Omental fat pad (tissue), 4 donors: ENCODE measurements around the gene HDAC10. TPM values are rescaled to one million over a fixed set of nuclear protein-coding genes. Genes with fewer than 3 reads are reported as not detected.
A peak's percentile ranks its signal among the peaks of the same experiment; 100 is the strongest.

Experiments
- ATAC-seq: fragments of 150-250 bp; one replicate; pipeline ENCODE4 v1.9.1; 2016; ENCODE audit warnings: mild to moderate bottlenecking, moderate library complexity; ENCODE audit not compliant: low FRiP score
- DNase-seq: peaks from one replicate; pipeline ENCODE4 v3.0.0-alpha.2; 2019; ENCODE audit warnings: low spot score
- total RNA-seq, 4 donors: library from RNA; depleted of rRNA; stranded (reverse); fragments of >200 nt; gene quantifications; one replicate each; pipeline ENCODE4 v1.1.0, GENCODE V29; 2016
- TF ChIP-seq, protein P1 (sequence below), 3 donors: fragments of 450-650 bp; IDR thresholded peaks; one replicate each; pipeline ENCODE4 v1.5.1; 2016 to 2017; ENCODE audit warnings: antibody characterized with exemption in 3 of 3, mild to moderate bottlenecking in 3 of 3, moderate library complexity in 2 of 3

Gene HDAC10
- total RNA-seq, 4 donors from 2014 or later, result 18.4 to 53.8 (median 23.6) TPM

DNA sequence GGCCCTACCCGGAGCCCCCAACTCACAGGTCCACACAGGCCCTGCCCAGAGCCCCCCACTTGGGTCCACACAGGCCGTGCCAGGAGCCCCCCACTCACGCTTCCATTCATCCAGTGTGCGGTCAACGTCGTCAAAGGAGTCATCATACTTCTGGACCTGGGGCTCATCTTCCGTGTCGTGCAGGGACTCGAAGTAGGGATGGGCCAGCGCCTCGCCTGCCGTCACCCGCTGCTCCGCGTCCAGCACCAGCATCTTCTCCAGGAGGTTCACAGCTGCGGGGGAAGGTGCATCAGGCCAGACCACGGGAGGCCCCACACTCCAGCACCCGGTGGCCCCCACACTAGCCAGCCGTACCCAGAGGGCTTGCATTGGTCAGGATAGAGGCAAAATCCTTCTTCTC lies 4.0 kb upstream of the HDAC10 start:
- TF ChIP-seq, protein P1, sequence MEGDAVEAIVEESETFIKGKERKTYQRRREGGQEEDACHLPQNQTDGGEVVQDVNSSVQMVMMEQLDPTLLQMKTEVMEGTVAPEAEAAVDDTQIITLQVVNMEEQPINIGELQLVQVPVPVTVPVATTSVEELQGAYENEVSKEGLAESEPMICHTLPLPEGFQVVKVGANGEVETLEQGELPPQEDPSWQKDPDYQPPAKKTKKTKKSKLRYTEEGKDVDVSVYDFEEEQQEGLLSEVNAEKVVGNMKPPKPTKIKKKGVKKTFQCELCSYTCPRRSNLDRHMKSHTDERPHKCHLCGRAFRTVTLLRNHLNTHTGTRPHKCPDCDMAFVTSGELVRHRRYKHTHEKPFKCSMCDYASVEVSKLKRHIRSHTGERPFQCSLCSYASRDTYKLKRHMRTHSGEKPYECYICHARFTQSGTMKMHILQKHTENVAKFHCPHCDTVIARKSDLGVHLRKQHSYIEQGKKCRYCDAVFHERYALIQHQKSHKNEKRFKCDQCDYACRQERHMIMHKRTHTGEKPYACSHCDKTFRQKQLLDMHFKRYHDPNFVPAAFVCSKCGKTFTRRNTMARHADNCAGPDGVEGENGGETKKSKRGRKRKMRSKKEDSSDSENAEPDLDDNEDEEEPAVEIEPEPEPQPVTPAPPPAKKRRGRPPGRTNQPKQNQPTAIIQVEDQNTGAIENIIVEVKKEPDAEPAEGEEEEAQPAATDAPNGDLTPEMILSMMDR (IDR thresholded peaks at IDR 0.05), result no peak
- no peak for ATAC-seq
- no peak for DNase-seq

DNA sequence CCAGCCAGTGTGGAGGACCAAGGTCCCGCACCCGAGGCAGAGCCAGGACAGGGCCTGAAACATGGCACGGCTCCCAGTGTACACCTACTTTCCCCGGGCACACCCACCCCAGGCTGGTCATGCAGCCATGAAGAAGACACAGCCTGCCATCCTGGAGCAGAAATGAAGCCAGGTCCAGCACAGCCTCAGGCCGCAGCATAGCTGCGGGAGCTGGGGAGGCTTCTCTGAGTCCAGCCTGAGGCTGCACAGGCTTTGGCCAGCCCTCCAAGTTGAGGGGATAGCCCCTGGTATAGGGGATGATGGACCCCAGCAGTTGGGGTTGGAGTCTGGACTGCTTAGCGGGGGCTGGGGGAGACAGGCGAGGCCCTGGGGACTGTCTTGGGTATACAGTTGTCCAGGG lies 2.9 kb upstream of the HDAC10 start:
- TF ChIP-seq, protein P1 (IDR thresholded peaks at IDR 0.05), result no peak
- DNase-seq, result no peak
- ATAC-seq, result no peak

DNA sequence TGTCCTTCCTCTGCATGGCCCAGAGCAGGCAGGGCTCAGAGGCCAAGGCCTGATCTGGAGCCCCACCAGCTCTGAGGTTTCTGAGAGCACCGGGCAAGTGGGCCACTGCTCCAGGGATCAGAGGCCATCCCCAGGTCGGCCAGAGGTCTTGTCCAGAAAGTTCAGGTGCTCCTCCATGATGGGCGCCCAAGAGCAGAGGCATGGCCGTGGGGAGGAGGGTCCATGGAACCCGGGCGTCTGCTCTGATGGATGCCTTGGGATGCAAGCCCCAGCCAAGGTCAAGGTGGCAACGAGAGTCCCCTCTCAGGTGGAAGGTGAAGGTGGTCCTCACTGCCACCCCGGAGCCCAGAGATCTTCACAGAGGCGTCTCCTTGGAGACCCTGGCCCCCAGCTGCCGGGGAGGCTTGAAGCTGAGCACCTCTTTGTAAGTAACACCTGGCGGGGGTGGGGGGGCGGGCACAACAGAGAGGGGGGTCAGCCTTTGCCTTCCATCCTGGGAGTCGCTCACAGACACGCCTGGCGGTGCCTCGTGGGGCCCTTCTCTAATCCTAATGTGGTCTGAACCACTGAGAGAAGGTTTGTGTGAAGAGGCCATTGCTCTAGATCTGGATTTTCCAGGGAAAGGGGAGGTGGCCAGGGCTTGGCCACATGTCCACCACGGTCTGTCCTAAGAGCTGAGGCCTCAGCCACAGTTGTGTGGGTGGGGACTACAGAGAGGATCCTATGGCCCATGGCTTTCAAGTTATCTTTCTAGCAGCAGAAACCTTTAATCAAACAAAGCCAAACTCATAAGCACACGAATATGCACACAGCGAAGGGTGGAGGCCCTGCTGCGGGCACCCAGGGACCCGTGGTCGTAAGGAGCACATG lies 2.2 kb upstream of the HDAC10 start:
- no peak for ATAC-seq
- no peak for DNase-seq
- TF ChIP-seq, protein P1 (IDR thresholded peaks at IDR 0.05), result no peak

DNA sequence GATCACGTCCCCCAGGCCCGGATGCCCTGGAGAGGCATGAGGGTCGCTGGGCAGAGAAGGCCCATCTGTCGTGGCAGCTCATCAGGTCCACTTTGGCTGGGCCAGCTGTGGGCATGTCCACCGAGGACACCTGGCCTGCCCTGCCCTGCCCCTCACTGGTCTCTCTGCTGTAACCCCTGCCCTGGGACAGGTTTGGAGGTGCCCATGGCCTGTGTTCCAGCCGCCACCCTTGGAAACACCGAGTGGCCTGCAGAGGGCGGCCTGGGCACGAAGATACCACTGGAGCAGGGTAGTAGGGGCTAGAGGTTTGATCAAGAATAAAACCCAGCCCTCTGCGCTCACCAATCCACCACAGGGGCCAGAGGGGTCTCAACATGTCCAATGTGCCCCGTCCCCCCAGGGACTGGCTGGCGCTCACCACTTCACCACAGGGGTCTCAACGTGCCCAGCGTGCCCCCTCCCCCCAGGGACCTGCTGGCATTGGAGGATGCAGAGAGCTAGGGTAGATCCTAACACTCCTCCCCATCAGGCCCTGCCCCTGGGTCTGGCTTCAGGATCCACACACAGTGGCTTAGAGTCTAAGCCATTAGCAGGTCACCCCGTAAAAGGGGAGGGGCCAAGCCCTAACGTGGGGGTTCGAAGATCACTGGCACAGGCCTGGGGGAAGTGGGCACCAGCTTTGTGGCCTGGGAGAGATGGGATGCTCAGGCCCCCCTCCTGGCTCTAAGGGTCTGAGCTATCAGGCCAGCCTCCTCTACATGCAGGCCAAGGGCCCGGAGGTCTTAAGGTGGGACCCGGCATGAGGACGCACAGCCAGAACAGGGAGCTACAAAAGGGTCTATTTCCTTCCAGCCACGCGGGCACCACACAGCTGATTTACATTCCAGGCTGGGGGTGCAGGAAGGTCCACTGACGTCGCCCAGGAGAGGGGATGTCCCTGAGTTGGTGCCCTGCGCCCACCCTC lies 1.3 kb upstream of the HDAC10 start:
- ATAC-seq, result peak; percentile 63
- peak; percentile 64 for DNase-seq
- TF ChIP-seq, protein P1 (IDR thresholded peaks at IDR 0.05), result peak in 1 of 3 donors; percentile 59

DNA sequence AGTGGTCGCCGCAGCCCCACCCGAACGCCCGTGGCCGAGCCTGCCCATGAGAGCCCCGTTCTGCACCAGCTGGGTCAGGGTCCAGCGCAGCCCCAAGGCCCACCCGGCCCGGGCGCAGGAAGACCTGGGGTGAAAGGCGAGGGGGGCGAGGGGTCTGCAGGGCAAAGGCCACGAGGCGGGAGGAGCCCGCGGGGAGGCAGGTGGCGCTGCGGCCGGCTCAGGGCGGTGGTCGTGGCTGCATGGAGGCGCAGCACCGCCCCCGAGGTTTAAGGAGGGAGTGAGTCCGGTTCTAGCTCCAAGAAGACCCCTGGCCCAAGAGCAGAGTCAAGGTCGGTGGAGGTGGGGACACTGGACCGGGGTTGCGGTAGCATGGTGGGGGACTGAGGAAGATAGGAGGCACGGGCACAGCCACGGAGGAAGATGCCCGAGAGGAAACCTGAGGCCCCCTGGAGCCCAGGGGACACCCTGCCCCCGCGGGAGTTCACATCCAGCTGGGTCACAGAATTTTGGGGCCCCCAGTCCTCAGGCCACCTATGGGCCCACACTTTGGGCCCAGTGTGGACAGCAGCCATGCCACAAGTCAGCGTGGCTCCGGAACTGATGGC lies 514 bp upstream of the HDAC10 start:
- DNase-seq (no peak), ATAC-seq (no peak)

DNA sequence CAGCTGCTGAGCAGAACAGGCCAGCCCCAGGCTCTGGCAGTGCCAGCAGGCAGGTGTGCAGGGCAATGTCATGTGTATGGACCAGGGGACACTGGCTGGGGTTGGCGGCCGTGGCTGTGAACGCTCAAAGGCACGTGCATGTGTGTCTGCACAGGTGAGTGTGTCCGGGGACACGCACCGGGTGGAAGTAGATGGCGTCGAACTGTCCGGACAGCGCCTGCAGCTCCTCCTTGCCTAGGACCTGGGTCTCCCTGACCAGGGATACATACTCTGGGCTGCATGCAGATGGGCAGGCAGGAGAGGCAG lies 863 bp downstream of the HDAC10 start:
- ATAC-seq (no peak), DNase-seq (no peak)
- TF ChIP-seq, protein P1 (IDR thresholded peaks at IDR 0.05), result no peak

More for the DNA sequence above, 514 bp upstream of the HDAC10 start:
- TF ChIP-seq, protein P1 (IDR thresholded peaks at IDR 0.05), result no peak
